ENCODE data around the gene TRIM56. TPM values are rescaled to one million over a fixed set of nuclear protein-coding genes. Genes with fewer than 3 reads are reported as not detected.
A peak's percentile ranks its signal among the peaks of the same experiment; 100 is the strongest.

Gene TRIM56
- total and polyA plus RNA-seq, 2 of the 4 experiments (the other 2 are of a cell fraction), result 3.9 to 5.9 TPM

DNA sequence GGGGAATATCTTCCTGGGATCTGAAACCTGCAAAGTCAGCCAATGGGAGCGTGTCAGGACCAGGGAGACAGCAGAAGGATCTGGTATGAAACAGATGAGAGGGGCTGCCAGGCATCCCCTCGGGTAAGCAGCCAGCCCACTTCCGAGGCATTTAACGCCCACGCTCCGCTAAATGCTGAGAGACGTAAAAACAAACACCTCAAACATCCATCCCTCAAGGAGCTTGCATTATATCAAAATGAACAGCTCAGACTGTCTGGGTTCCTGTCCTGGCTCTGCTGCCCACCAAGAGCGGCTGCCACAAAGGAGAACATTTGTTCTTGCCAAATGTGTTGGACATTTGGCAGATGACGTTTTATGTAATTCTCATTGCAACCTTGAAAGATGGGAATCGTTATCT lies 34.6 kb downstream of the TRIM56 start:
- Histone ChIP-seq H3K4me2 (ENCODE audit: low read depth, low read length) (no peak overlapping the region; the same call in 1 of the 2 replicates), H3K4me1 (ENCODE audit: control insufficient read depth, insufficient read depth, low read length) (peaks cover 20% of the 10 kb centered on the region)
- no TSS peak for BruUV-seq (replicated peaks)

More for the DNA sequence above, 34.6 kb downstream of the TRIM56 start:
- Histone ChIP-seq H3K27me3 (ENCODE audit: control insufficient read depth, insufficient read depth, low read length) (no peaks in the 10 kb centered on the region), H3K4ac (ENCODE audit: low read depth, low read length) (peak overlapping the region; percentile 94), H2BK15ac (ENCODE audit: low read depth, low read length) (peak overlapping the region; percentile 91; the same call in 2 of the 3 replicates), H3K9me1 (ENCODE audit: insufficient read depth, low read length) (peaks cover 26% of the 10 kb centered on the region), H3K9ac (ENCODE audit: low read depth, low read length) (no peak overlapping the region), H3K56ac (ENCODE audit: extremely low read depth, insufficient read depth, low read length) (no peak overlapping the region; the same call in 1 of the 2 replicates), H3K27ac (ENCODE audit: insufficient read depth, low read length) (peak overlapping the region; percentile 36), H2BK20ac (ENCODE audit: low read depth, low read length) (peak overlapping the region; percentile 97), H4K8ac (ENCODE audit: low read depth in 2 of 2, low read length in 2 of 2) (peak overlapping the region; percentile 2 to 82; a peak in 3 of 4 replicates), H3K9me3 (ENCODE audit: control insufficient read depth, insufficient read depth, low read length) (no peaks in the 10 kb centered on the region), H2BK5ac (ENCODE audit: low read depth, low read length, poor library complexity, severe bottlenecking) (peak overlapping the region; percentile 92), H3K18ac (ENCODE audit: low read depth, low read length) (peak overlapping the region; percentile 30; the same call in 1 of the 2 replicates), H3K23ac (ENCODE audit: low read depth, low read length) (peak overlapping the region; percentile 83; the same call in 1 of the 2 replicates), H3K4me3 (ENCODE audit: insufficient read depth, low read depth, low read length) (no peak overlapping the region), H4K91ac (ENCODE audit: insufficient read depth, low read depth, low read length) (peak overlapping the region; percentile 87), H4K20me1 (ENCODE audit: insufficient read depth, low read length) (no peaks in the 10 kb centered on the region), H2AFZ (replicated peaks; ENCODE audit: low read length, poor library complexity) (peak overlapping the region; percentile 0), H2AK9ac (replicated peaks; ENCODE audit: low read depth, low read length, poor library complexity) (peak overlapping the region; percentile 10), H3K79me1 (ENCODE audit: low read depth in 1 of 2, low read length in 2 of 2) (peaks cover 4 to 34% of the 10 kb centered on the region in 2 experiments; a peak in 2 of 4 replicates), H2BK120ac (ENCODE audit: low read depth, low read length) (peak overlapping the region; percentile 91), H2AK5ac (ENCODE audit: low read depth, low read length) (peak overlapping the region; percentile 94), H3K14ac (replicated peaks; ENCODE audit: low read depth, low read length) (peak overlapping the region; percentile 73), H4K5ac (ENCODE audit: low read depth, low read length) (peak overlapping the region; percentile 24; the same call in 1 of the 2 replicates), H3K36me3 (ENCODE audit: control insufficient read depth, insufficient read depth, low read length) (no peaks in the 10 kb centered on the region)
- DNase-seq (no peak), ATAC-seq (ENCODE audit: low read depth) (no peak)
- peak; percentile 18; the same call in 1 of the 2 replicates for TF ChIP-seq MAFK (IDR thresholded peaks at IDR 0.05; ENCODE audit: low read depth, low read length)
- TF ChIP-seq, protein P1, sequence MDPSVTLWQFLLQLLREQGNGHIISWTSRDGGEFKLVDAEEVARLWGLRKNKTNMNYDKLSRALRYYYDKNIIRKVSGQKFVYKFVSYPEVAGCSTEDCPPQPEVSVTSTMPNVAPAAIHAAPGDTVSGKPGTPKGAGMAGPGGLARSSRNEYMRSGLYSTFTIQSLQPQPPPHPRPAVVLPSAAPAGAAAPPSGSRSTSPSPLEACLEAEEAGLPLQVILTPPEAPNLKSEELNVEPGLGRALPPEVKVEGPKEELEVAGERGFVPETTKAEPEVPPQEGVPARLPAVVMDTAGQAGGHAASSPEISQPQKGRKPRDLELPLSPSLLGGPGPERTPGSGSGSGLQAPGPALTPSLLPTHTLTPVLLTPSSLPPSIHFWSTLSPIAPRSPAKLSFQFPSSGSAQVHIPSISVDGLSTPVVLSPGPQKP (IDR thresholded peaks at IDR 0.05; ENCODE audit: borderline replicate concordance, low read depth, low read length), result no peak
- POLR2A ChIA-PET (ENCODE audit: unreplicated experiment), result no interaction called here
- CTCF ChIA-PET, result interaction anchor here (0.6 kb wide), 1 partner anchor 42 kb away, joined by 3 read pairs; no protein-coding TSS in a partner anchor
- in situ Hi-C loops (cut with MboI; ENCODE audit: low sequenced_read_pairs), result loop anchor here (25.0 kb wide), 1 partner anchor 683 kb away; the partner anchor contains the start of genes MEPCE, PPP1R35 and ZCWPW1
- WGBS, 2 experiments (ENCODE audit: extremely low coverage in 2 of 2, insufficient read length in 1 of 2), result no CpG with 5 or more reads among the region's 10 CpGs
- dilution Hi-C loops (cut with HindIII; ENCODE audit: low sequenced_read_pairs, unreplicated experiment), result no loop called here
- intact Hi-C loops (cut with micrococcal nuclease), result no loop called here

All from IMR-90 (cell line).